Lung (tissue), 12 donors: ENCODE results near the gene VAV1. TPM values are rescaled to one million over a fixed set of nuclear protein-coding genes. Genes with fewer than 3 reads are reported as not detected.

ENCODE experiments used
- ATAC-seq: fragments of 200-7000 bp; cut with Tn5 transposase; one replicate; pipeline ENCODE4 v1.9.1; 2020; ENCODE audit warnings: moderate number of reproducible peaks; ENCODE audit not compliant: insufficient read depth, low FRiP score
- DNase-seq, 3 donors: peaks; one replicate each; pipeline ENCODE4 v3.0.0-alpha.2; 2013 to 2017
- H3K27ac ChIP-seq, 2 donors: one replicate each; pipeline ENCODE4 v1.5.1; 2013; ENCODE audit warnings: mild to moderate bottlenecking in 2 of 2, moderate library complexity in 2 of 2, control low read depth in 1 of 2, inconsistent platforms in 1 of 2, low read depth in 1 of 2, low read length in 1 of 2
- H3K27me3 ChIP-seq, 3 donors: one replicate each; pipeline ENCODE4 v1.5.1; 2013; ENCODE audit warnings: low read length in 2 of 3; ENCODE audit not compliant: control insufficient read depth in 3 of 3, insufficient read depth in 3 of 3
- H3K36me3 ChIP-seq, 4 donors: one replicate each; pipeline ENCODE4 v1.5.1; 2013; ENCODE audit warnings: low read length in 4 of 4, mild to moderate bottlenecking in 1 of 4, moderate library complexity in 1 of 4; ENCODE audit not compliant: control insufficient read depth in 4 of 4, insufficient read depth in 4 of 4
- H3K4me1 ChIP-seq, 5 donors: one replicate each; pipeline ENCODE4 v1.5.1; 2013; ENCODE audit warnings: low read length in 5 of 5, mild to moderate bottlenecking in 2 of 5, moderate library complexity in 1 of 5; ENCODE audit not compliant: control insufficient read depth in 5 of 5, insufficient read depth in 5 of 5
- H3K4me3 ChIP-seq: one replicate; pipeline ENCODE4 v1.5.1; 2013; ENCODE audit warnings: mild to moderate bottlenecking, control low read depth, moderate library complexity
- H3K9ac ChIP-seq, 2 donors: one replicate each; pipeline ENCODE4 v1.5.1; 2013; ENCODE audit warnings: low read length in 2 of 2, control low read depth in 1 of 2; ENCODE audit not compliant: insufficient read depth in 1 of 2
- H3K9me3 ChIP-seq, 4 donors: one replicate each; pipeline ENCODE4 v1.5.1; 2013; ENCODE audit warnings: low read length in 3 of 4, mild to moderate bottlenecking in 1 of 4, moderate library complexity in 1 of 4; ENCODE audit not compliant: control insufficient read depth in 4 of 4, insufficient read depth in 3 of 4
- WGBS, 2 donors: extraction: QIAGEN DNeasy Blood & Tissue Kit; methylation state at CpG; one replicate each; pipeline ENCODE4 v1.1.7; 2013; 5-methylcytosine and 5-hydroxymethylcytosine counted together
- polyA plus RNA-seq, 2 donors: library from polyadenylated mRNA; stranded (reverse); fragments of 200-250 nt; gene quantifications; one replicate each; pipeline ENCODE4 v1.2.1, GENCODE V29; 2013
- total RNA-seq, 2 donors: library from RNA; depleted of rRNA in 1 of 2; stranded (reverse); fragments of >200 nt in 1 of 2; gene quantifications; one replicate each; pipeline ENCODE4 v1.2.1, GENCODE V29; 2014 to 2021
- TF ChIP-seq, protein P1 (sequence below): IDR thresholded peaks from 2 replicates; pipeline ENCODE4 v1.5.1; 2012; ENCODE audit warnings: mild to moderate bottlenecking; ENCODE audit errors: control extremely low read depth, extremely low read depth
- donor health status: control.
- donor health status: control.
- donor health status: Bipolar disorder and iron deficiency.
- donor health status: healthy.
- donor health status: DM: yes; HTN: yes; CAD: no.

Gene VAV1
- total and polyA plus RNA-seq, 4 donors: 8.7 to 60.8 (median 21.9) TPM

DNA sequence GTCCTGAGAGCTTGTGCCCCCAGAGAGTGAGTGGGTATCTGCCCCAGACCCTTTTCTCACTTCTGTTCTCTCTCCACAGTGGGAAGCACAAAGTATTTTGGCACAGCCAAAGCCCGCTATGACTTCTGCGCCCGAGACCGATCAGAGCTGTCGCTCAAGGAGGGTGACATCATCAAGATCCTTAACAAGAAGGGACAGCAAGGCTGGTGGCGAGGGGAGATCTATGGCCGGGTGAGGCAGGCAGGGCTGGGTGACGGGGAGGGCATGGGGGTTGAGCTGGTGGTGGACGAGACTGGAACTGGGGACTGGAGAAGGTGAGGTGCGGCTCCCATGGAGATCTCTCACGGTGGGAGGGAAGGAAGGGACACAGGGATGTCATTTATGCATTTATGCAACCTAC, 81.4 kb downstream of the VAV1 start:
- Histone ChIP-seq H3K27me3 (no peaks in the 10 kb centered on the region), H3K27ac (no peak overlapping the region), H3K36me3 (peaks cover 0 to 2% (median 0%) of the 10 kb centered on the region in 4 donors), H3K4me1 (peaks cover 0 to 5% (median 0%) of the 10 kb centered on the region in 5 donors), H3K9ac (no peak overlapping the region), H3K4me3 (no peak overlapping the region), H3K9me3 (no peaks in the 10 kb centered on the region)
- ATAC-seq (no peak), DNase-seq (no peak)
- TF ChIP-seq, protein P1, sequence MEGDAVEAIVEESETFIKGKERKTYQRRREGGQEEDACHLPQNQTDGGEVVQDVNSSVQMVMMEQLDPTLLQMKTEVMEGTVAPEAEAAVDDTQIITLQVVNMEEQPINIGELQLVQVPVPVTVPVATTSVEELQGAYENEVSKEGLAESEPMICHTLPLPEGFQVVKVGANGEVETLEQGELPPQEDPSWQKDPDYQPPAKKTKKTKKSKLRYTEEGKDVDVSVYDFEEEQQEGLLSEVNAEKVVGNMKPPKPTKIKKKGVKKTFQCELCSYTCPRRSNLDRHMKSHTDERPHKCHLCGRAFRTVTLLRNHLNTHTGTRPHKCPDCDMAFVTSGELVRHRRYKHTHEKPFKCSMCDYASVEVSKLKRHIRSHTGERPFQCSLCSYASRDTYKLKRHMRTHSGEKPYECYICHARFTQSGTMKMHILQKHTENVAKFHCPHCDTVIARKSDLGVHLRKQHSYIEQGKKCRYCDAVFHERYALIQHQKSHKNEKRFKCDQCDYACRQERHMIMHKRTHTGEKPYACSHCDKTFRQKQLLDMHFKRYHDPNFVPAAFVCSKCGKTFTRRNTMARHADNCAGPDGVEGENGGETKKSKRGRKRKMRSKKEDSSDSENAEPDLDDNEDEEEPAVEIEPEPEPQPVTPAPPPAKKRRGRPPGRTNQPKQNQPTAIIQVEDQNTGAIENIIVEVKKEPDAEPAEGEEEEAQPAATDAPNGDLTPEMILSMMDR: no peak
- 82 to 87% methylated on average over 11 of the region's 11 CpGs for WGBS, 2 donors

DNA sequence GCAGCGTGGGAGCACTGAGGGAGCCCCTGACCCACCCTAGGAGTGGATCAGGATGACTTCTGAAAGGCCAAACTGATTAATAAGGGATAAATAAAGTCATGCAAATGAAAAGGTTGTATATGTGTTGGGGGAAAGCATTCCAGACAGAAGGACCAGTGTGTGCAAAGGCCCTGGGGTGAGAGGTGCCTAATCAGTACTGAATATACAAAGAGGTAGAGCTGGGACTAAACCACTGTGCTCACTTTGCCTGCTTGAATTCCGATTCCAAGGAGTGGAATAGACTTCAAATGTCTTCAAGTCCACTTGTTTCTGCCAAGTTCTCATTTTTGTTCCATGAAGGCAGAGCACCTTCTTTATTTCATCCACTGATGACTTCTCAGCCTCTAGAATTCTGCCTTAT, 82.2 kb downstream of the VAV1 start:
- H3K4me1 ChIP-seq: peaks cover 0 to 5% (median 0%) of the 10 kb centered on the region in 5 donors
- 87 to 92% methylated on average over 2 of the region's 2 CpGs for WGBS, 2 donors
- TF ChIP-seq, protein P1: no peak
- H3K27me3 ChIP-seq: no peaks in the 10 kb centered on the region
- peaks cover 0 to 2% (median 0%) of the 10 kb centered on the region in 4 donors for H3K36me3 ChIP-seq
- ATAC-seq: no peak
- no peak overlapping the region for H3K4me3 ChIP-seq
- H3K27ac ChIP-seq: no peak overlapping the region
- H3K9me3 ChIP-seq: no peaks in the 10 kb centered on the region
- no peak for DNase-seq
- no peak overlapping the region for H3K9ac ChIP-seq

DNA sequence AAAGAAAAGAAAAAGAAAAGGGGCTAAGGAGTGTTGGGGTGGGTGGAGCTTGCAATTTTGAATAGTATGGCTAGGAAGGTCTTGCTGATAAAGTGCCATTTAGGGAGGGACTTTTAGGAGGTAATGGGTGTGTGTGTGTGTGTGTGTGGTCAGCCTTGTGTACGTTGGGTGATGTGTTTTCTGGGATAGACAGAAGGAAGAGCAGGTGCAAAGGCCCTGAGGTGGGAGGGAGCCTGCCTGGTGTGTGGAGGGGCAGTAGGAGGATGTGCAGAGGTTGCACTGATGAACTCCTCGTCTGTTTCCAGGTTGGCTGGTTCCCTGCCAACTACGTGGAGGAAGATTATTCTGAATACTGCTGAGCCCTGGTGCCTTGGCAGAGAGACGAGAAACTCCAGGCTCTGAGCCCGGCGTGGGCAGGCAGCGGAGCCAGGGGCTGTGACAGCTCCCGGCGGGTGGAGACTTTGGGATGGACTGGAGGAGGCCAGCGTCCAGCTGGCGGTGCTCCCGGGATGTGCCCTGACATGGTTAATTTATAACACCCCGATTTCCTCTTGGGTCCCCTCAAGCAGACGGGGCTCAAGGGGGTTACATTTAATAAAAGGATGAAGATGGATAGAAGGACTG, 84.4 kb downstream of the VAV1 start:
- Histone ChIP-seq H3K36me3 (peaks cover 0 to 2% (median 0%) of the 10 kb centered on the region in 4 donors), H3K9me3 (no peaks in the 10 kb centered on the region), H3K27ac (no peak overlapping the region), H3K4me1 (peaks cover 0 to 5% (median 0%) of the 10 kb centered on the region in 5 donors), H3K9ac (no peak overlapping the region), H3K27me3 (no peaks in the 10 kb centered on the region), H3K4me3 (no peak overlapping the region)
- ATAC-seq (no peak), DNase-seq (peak; percentile 14 to 36 (median 20))
- TF ChIP-seq, protein P1: no peak
- WGBS, 2 donors: 51 to 75% methylated on average over 14 of the region's 14 CpGs
